Lower leg skin (tissue), 4 donors: ENCODE results near the gene ULBP3. TPM values are rescaled to one million over a fixed set of nuclear protein-coding genes. Genes with fewer than 3 reads are reported as not detected.

Experiments
- DNase-seq, 2 donors: peaks; one replicate each; pipeline ENCODE4 v3.0.0-alpha.2; 2019; ENCODE audit warnings: low spot score in 2 of 2
- H3K4me3 ChIP-seq: fragments of 200-600 bp; sonication (generic); 2 replicates; pipeline ENCODE4 v1.5.1; 2017; ENCODE audit warnings: mild to moderate bottlenecking, low read depth; ENCODE audit not compliant: poor library complexity, severe bottlenecking
- POLR2A ChIP-seq, 2 donors: fragments of 450-650 bp; IDR thresholded peaks; one replicate each; pipeline ENCODE4 v1.6.1; 2016 to 2017; ENCODE audit warnings: antibody characterized with exemption in 2 of 2, mild to moderate bottlenecking in 1 of 2, moderate library complexity in 1 of 2
- WGBS, 2 donors: methylation state at CpG; one replicate each; pipeline ENCODE4 v1.1.5; 2018; 5-methylcytosine and 5-hydroxymethylcytosine counted together
- intact Hi-C: fragments of 100-400 bp; cut with DNase I; formaldehyde crosslinking; loops from one replicate; pipeline ENCODE4 v1.15.0; 2023; ENCODE audit warnings: low total_unique reads
- total RNA-seq, 4 donors: library from RNA; depleted of rRNA; stranded (reverse); fragments of >200 nt; gene quantifications; one replicate each; pipeline ENCODE4 v1.1.0, GENCODE V29; 2016
- TF ChIP-seq, protein P1 (sequence below), 3 donors: fragments of 450-650 bp; IDR thresholded peaks; one replicate each; pipeline ENCODE4 v1.5.1; 2016; ENCODE audit warnings: antibody characterized with exemption in 3 of 3, mild to moderate bottlenecking in 3 of 3, moderate library complexity in 2 of 3

Gene ULBP3
- total RNA-seq, 4 donors from 2014 or later: 1.2 to 2.4 (median 1.2) TPM; not detected in 1

DNA sequence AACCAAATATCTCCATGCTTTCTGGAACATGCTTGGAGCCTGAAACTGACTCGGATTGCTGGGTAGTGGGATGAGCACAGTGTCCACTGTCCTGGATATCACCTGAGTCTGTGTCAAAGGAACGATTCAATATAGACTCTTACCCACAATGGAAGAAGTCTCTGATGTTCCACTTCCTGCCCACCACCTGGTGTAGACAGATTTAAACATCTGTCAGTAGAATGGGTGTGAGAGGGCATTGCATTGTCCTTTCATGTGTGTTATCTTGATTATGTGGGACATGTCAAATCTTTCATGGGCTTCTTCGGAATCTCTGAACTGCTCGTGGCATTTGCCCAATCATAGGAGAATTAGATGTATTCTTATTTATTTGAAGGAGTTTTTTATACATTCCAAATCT, 20.8 kb downstream of the ULBP3 start:
- WGBS, 2 donors: 82 to 88% methylated on average over 4 of the region's 4 CpGs
- no peak for DNase-seq
- intact Hi-C loops: no loop called here
- TF ChIP-seq, protein P1, sequence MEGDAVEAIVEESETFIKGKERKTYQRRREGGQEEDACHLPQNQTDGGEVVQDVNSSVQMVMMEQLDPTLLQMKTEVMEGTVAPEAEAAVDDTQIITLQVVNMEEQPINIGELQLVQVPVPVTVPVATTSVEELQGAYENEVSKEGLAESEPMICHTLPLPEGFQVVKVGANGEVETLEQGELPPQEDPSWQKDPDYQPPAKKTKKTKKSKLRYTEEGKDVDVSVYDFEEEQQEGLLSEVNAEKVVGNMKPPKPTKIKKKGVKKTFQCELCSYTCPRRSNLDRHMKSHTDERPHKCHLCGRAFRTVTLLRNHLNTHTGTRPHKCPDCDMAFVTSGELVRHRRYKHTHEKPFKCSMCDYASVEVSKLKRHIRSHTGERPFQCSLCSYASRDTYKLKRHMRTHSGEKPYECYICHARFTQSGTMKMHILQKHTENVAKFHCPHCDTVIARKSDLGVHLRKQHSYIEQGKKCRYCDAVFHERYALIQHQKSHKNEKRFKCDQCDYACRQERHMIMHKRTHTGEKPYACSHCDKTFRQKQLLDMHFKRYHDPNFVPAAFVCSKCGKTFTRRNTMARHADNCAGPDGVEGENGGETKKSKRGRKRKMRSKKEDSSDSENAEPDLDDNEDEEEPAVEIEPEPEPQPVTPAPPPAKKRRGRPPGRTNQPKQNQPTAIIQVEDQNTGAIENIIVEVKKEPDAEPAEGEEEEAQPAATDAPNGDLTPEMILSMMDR (IDR thresholded peaks at IDR 0.05): no peak
- TF ChIP-seq POLR2A (IDR thresholded peaks at IDR 0.05): no peak
- H3K4me3 ChIP-seq: no peak overlapping the region

DNA sequence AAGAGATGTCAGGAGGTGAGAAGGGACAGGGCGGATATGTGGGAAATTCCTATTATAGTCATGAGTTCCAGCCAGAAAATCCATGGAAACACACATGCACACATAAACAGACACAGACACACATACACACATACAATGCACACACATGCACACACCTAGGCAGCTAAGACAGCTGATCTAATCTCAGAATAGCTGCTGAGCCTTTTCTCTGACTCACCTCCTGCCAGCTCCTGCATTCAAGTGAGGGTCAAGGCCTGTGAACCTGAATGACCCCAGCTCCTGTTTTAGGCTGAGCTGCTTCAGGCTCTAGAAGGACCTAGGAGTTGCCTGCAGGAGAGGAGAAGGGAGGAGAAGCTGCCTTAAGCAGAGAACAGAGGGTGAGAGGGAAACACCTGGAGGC, 22.0 kb downstream of the ULBP3 start:
- 87 to 90% methylated on average over 1 of the region's 1 CpG for WGBS, 2 donors
- intact Hi-C loops: no loop called here
- no peak for DNase-seq
- TF ChIP-seq POLR2A (IDR thresholded peaks at IDR 0.05): no peak
- TF ChIP-seq, protein P1 (IDR thresholded peaks at IDR 0.05): no peak
- H3K4me3 ChIP-seq: no peak overlapping the region

DNA sequence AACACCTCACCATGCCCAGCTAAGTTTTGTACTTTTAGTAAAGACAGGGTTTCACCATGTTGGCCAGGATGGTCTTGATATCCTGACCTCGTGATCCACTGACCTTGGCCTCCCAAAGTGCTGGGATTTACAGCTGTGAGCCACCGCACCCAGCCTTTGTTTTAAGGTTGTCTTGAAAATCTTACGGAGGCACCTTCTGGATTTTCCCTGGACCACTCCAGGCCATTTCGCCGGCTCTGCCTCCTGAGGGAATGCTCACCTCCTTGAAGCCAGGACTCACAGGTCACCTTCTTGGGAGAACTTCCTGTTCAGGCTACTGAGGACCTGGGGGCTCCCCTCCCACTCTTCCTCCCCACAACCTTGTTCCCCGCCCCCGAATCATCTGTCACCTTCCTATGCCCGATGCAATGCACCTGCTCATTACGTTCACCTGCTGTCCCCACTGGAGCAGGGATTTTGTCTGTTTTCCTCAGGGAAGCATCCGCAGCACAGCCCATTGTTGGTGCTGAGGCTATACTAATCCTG, 24.2 kb downstream of the ULBP3 start:
- H3K4me3 ChIP-seq: no peak overlapping the region
- TF ChIP-seq POLR2A (IDR thresholded peaks at IDR 0.05): no peak
- TF ChIP-seq, protein P1 (IDR thresholded peaks at IDR 0.05): no peak
- intact Hi-C loops: no loop called here
- 92% methylated on average over 10 of the region's 10 CpGs for WGBS, 2 donors
- no peak for DNase-seq

DNA sequence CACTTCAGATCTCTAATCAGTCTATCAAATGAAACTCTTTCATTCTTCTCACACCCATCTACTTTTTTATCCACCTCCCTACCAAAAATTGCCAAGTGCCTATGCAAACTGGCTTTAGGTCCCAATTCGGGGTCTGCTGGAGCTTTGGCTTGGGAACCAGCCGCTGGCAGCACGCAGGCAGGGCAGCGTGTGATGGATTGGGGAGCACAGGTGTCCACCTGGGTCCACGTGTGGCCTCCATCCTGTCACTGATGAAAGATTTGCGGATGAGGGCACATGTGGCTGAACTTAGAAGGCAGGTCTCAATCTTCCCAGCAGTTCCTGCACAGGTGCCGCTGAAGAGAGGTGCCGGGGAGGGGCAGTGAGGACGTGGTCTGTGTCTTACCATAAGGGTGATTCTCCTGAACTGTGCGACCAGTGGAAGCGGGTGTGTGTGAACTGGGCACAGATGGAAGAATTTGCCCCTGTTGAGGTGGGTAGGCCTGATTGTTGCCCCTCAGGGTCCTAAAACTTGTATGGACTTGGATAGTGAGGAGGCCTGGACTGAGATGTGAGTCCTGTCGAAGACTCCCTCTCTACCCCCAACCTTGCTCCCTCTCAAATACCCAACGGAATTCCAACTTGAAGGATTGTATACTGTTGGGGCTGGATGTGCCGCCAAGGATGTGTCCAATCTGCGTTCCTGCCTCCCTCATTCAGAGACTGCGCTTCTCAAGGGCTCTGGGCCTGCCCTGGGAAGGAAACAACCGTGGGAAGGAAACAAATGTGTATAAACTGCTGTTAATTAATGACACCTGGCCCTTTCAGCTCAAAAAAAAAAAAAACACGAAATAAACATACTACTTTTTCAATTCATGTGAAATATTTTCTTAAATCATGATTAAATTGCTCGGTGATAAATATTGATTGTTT, 25.2 kb downstream of the ULBP3 start:
- no peak for DNase-seq
- WGBS, 2 donors: 84 to 87% methylated on average over 19 of the region's 19 CpGs
- intact Hi-C loops: no loop called here
- no peak for TF ChIP-seq POLR2A (IDR thresholded peaks at IDR 0.05)
- TF ChIP-seq, protein P1 (IDR thresholded peaks at IDR 0.05): no peak
- no peak overlapping the region for H3K4me3 ChIP-seq

DNA sequence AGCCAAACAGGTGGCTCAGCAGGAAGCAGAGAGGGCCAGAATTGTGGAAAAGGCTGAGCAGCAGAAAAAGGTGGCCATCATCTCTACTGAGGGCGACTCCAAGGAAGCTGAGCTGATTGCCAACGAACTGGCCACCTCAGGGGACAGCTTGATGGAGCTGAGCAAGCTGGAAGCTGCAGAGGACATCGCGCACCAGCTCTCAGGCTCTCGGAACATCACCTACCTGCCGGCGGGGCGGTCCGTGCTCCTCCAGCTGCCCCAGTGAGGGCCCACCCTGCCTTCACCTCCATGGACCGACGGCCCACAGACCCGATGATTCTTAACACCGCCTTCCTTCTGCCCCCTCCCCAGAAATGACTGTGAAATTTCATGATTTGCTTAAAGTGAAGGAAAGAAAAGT, 25.8 kb downstream of the ULBP3 start:
- H3K4me3 ChIP-seq: no peak overlapping the region
- intact Hi-C loops: no loop called here
- 87 to 94% methylated on average over 13 of the region's 13 CpGs for WGBS, 2 donors
- no peak for TF ChIP-seq POLR2A (IDR thresholded peaks at IDR 0.05)
- TF ChIP-seq, protein P1 (IDR thresholded peaks at IDR 0.05): no peak
- DNase-seq: no peak
